Left colon (tissue), 2 donors: ENCODE measurements around the gene NRG3. TPM values are rescaled to one million over a fixed set of nuclear protein-coding genes. Genes with fewer than 3 reads are reported as not detected.

Source experiments
- ATAC-seq: fragments of 200-7000 bp; cut with Tn5 transposase; one replicate; pipeline ENCODE4 v1.9.1; 2020; ENCODE audit warnings: mild to moderate bottlenecking, moderate library complexity
- DNase-seq, 2 donors: peaks; one replicate each; pipeline ENCODE4 v3.0.0-alpha.2; 2020
- intact Hi-C, 2 donors: fragments of 100-400 bp; cut with DNase I in 1 of 2; cut with micrococcal nuclease in 1 of 2; formaldehyde crosslinking; loops; one replicate each; pipeline versions ENCODE4 v1.11.2 to v1.14.0; 2022; cut with DNase I, micrococcal nuclease
- long read RNA-seq: library from polyadenylated mRNA; unstranded; transcript quantifications from one replicate; pipeline ENCODE4 v2.0.0, GENCODE V29; 2021
- total RNA-seq, 2 donors: library from RNA; stranded (reverse); fragmentation: NEBNext Ultra II Directional; extraction: Animal tissue kit (Norgen Biotek cat#: 25700); gene quantifications; one replicate each; pipeline ENCODE4 v1.2.1, GENCODE V29; 2021
- donor health status: DM: no; HTN: no; CAD: no.
- donor health status: DM: yes; HTN: yes; CAD: no.

NRG3 gene
- total RNA-seq, result under 1 TPM; 0.11 to 0.18 TPM
- long read RNA-seq, result 0 reads

DNA sequence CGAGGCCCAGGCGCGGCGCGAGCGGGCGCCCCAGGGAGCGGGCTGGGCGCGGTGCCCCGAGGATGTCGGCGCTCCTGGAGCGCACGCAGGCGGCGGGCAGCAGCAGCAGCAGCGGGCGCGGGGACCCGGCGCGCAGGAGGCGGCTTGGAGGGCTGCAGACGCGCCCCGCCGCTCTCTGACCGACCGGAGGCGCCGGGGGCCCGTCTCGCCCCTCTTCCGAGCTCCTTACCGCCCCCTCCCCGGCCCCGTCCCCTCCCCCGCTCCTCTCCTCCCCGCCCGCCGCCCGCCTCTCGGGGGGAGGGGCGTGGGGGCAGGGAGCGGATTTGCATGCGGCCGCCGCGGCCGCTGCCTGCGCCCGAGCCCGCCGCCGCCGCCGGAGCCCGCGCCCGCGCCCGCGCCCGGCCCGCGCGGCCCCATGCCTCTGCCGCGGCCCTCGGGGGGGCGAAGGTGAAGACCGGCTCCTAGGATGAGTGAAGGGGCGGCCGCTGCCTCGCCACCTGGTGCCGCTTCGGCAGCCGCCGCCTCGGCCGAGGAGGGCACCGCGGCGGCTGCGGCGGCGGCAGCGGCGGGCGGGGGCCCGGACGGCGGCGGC is at the start of gene NRG3:
Gene NRG3 (plus strand): TSS at position 320 of the 592 bp plus-strand sequence.
- ATAC-seq, result no peak
- intact Hi-C loops, result no loop called here
- no peak for DNase-seq

DNA sequence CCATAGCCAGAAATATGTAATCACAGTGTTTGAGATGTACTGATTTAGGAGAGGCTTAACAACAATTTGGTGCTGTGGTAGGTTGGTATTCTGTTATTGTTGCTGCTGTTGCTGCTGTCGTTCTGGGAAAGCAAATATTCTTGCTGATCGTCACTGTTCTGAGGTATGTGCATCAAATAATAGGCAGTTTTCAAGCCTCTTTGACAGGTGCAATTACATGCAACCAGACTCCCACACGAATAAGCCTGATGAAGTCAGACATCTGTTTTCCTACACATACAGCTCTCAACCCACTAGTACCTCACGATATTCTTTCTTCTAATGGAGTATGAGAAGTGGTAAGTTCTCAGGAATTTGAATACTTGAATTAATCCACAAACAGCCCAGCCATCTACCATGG is 46.7 kb upstream of the NRG3 start:
- ATAC-seq, result no peak
- intact Hi-C loops, result no loop called here
- DNase-seq, result no peak

DNA sequence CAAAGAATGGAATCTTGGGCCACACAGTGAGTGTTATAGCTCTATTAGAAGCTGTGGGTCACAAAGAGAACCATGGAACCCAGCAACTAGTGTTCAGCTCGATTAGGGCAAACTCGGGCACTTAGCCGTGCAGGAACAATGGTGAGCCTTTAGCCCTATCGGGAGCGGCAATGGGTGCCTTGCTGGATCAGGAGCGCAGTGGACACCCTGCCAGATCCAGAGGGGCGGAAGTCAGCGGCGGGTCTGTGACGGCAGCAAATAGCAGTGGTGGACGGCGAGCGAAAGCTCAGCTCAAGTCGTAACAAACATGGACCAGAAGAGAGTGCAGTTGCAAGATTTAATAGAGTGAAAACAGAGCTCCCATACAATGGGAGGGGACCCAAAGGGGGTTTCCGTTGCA is 43.9 kb upstream of the NRG3 start:
- no peak for ATAC-seq
- intact Hi-C loops, result no loop called here
- no peak for DNase-seq

DNA sequence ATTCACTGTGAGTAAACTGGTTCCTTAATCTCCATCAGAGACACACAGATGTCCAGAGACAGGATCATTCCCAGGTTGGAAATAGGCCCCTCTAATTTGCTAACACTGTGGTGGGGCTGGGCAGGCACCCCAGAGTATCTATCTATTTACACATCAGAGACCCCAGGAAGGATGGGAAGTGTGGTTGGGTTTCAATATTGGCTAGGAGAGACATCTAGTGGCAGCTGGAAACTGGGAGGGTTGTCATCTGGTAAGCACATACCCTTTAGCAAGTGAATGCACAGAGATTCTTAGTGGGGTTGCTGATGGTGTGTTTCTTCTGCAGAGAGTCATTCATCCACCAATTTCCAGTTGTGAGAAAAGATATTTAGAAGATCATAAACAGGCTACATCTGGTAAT is 36.0 kb upstream of the NRG3 start:
- intact Hi-C loops, result no loop called here
- DNase-seq (no peak), ATAC-seq (no peak)

DNA sequence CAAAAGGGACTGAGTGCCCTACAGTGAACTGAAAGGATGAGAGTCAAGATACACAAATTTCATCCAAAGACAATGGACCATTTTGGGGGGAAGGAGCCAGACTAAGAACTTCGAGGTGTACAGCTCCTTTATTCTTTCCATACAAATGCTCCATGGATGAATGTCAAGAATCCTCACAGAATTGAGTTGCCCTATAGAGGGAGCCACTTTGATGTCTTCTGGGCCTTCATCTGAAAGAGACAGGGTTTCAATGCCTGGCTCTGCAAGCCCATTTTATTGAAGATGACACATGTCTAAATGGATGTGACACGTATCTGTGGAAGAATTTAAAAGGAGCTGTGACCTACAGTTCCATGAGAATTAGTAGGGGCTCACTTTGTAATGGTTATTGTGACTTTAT is 32.0 kb upstream of the NRG3 start:
- intact Hi-C loops, result no loop called here
- ATAC-seq, result no peak
- DNase-seq, result no peak

DNA sequence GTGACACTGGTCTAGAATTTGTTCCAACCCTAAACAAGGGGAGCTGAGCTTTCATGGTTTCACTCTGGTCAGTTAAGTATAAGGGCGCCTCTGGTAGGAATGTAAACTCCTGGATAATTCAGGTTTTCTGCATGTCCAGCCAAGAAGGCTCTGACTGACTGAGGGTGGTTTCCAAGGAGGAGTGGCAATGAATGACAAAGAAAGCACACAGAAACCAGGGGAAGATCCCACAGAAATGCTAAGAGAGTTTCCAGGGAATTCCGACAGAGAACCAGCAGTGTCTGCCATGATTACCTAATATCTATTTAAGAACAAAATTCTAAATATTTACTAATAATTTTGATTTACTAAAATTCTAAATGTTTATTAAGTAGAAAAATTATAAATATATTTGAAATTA is 27.3 kb upstream of the NRG3 start:
- intact Hi-C loops, result no loop called here
- no peak for ATAC-seq
- DNase-seq, result no peak

DNA sequence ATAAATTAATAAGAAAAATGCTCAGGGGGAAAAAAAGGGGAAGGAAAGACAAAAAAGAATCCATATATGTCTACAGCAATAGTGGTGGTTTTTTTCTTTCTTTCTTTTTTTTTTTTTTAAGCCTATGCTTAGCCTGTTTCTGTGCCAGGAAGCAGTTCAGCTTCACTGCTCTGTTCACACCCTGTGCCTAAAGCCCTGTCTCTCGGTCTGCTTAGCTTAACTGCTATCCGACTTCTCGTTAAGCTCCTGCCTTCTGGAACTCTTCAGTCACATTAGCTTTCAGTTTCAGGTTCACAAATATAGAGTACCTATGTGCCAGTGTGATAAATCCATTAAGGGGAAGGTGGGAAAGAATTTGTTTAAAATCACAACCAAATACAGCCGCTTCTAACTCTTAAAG is 26.5 kb upstream of the NRG3 start:
- ATAC-seq (no peak), DNase-seq (no peak)
- intact Hi-C loops, result no loop called here

DNA sequence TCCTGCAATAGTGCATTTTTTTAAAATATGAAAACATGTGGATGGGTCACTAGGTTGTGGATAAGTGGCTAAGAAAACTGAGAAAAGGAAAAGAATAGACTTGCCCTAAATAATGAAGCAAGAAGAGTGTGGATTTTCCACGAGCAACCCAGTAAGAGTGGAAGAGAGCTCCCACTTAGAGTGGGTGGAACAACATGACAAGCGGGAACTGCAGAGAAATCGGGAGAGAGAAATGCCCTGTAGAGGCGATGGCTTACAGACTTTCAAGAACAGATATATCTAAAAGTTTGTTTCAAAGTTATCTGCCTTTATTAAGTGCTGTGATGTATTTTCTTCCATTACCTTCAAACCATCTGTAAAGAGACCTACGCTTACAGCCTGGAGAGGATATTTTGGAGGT is 26.1 kb upstream of the NRG3 start:
- DNase-seq, result no peak
- ATAC-seq, result no peak
- intact Hi-C loops, result no loop called here

DNA sequence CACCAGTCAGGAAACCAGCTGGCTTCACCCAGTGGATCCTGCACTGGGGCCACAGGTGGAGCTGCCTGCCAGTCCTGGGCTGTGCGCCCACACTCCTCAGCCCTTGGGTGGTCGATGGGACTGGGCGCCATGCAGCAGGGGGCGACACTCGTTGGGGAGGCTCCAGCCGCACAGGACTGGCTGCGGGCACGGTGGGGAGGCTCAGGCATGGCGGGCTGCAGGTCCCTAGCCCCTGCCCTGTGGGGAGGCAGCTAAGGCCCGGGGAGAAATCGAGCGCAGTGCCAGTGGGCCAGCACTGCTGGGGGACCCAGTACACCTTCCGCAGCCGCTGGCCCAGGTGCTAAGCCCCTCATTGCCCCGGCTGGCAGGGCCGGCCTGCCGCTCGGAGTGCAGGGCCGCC is 12.4 kb upstream of the NRG3 start:
- ATAC-seq (no peak), DNase-seq (no peak)
- intact Hi-C loops, result no loop called here

DNA sequence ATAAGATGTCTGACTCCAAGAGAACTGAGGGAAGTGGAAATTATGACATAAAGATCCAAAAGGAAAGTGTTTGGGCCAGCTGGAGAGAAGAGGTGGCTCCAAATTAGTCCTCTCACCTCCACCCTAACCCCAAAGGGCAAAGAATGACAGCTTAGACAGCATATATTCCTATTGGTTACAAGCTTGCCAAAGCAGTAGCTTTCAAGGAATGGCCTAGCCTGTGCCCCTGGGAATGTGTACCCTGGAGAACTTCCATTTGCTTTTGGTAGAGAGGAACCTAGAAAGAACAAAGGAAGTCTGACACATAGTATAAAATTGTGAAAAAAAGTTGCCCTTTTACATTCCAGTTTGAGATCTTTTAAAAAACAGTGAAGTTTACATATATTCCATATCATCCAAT is 11.2 kb upstream of the NRG3 start:
- no peak for DNase-seq
- ATAC-seq, result no peak
- intact Hi-C loops, result no loop called here

DNA sequence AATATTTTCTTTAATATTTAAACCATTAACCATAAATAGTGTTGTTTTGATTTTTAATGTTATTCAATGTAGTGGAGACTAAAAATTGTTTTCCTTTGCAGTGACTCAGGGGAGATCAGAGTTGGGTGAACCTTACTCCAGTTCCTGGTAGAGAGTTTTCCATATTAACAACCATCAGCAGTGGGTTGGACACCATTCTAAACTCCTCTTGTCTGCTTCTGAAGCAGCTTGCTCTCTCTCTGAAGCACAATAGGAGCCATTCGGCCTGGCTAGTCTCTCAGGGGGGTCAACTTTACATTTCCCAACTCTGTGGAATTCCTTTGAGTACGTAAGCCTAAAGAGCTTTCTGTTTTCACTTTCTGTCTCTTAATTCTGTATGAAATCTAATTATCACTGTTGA is 9.4 kb upstream of the NRG3 start:
- DNase-seq (no peak), ATAC-seq (no peak)
- intact Hi-C loops, result no loop called here

DNA sequence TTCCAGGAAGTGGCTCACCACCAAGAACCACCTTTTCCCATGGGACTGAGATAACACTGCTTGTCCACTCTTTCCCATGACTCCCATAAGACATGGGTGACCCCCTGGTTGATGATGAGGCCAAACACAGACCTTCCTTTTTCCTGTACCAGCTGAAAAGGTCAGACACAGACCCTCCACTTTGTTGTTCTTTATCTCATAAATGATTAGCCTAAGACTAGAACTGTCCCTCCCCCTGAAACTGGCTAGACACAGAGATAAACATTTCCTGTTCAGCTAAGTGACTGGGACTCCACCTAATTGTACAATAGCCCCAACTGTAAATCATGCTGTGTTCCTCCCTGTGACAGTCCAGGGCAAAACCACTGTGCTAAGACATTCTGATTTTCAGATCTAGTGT is 8.2 kb upstream of the NRG3 start:
- peak; percentile 38 for ATAC-seq
- DNase-seq, result no peak
- intact Hi-C loops, result no loop called here

DNA sequence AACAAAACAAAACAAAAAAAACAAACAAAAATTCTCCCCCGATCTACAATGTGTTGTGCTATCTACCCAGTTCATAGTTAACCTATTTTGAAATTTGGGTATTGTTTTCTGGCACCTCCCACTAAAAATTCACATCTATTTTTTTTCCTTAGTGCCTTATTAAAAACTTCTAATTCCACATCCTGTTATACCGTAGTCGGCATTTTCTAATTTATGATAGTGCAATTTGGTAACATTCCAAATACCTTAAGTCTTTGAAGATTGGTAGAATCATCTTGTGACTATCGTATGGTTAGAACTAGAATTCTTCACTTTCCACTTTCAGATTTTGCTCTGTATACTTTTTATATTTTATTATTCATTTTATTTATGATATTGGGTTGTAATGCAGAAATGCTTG is 4.5 kb upstream of the NRG3 start:
- ATAC-seq, result no peak
- intact Hi-C loops, result no loop called here

DNA sequence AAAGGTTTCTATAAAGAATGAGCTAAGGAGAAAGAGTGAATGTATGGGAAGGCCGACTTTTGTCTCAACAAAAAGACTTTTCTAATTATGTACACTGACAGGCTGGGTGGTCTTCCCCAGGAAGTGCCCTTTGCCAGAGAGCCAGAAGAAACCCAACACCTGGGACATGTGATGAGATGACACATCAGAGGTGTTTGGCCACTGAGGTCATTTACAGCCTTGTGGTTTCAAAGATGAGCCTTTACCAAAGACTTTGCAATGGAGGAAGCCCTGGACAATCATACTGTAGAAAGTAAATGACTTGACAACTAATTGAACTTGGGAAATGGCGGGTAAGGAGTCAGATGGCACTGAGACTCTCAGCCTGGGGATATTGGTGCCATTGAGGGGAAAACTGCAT is 3.4 kb upstream of the NRG3 start:
- no peak for ATAC-seq
- intact Hi-C loops, result no loop called here
- no peak for DNase-seq

More for the DNA sequence above, 4.5 kb upstream of the NRG3 start:
- no peak for DNase-seq

DNA sequence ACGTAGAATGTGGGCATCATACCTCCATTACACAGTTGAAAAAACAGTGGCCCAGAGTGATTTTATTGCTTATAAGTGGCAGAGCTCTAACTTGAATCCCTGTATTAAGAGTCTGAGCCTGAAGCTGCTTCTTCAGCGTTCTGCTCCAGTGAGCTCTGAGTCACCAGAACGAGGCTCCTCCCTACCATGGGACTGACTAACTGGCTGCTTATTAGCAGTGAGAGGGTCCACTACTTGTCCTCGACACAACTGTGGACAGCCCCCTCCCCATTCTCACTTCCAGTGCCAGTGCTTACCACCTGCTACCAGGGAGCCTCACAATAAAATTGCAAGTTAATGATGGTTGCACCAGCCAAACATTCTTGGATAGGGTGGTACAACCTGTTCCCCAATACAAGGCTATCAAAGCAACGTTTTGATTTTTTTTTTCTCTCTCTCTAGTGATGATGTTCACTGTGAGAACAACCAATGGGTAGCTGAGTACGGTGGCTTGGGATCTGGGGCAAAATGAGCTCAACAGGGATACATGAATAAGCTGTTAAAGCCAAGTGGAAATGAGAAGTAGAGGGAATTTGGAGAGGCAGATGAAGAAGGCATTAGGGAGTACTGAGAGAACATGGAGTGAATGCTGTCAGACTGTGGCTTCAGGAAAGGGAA is 2.7 kb upstream of the NRG3 start:
- DNase-seq, result no peak
- intact Hi-C loops, result no loop called here
- ATAC-seq, result no peak

DNA sequence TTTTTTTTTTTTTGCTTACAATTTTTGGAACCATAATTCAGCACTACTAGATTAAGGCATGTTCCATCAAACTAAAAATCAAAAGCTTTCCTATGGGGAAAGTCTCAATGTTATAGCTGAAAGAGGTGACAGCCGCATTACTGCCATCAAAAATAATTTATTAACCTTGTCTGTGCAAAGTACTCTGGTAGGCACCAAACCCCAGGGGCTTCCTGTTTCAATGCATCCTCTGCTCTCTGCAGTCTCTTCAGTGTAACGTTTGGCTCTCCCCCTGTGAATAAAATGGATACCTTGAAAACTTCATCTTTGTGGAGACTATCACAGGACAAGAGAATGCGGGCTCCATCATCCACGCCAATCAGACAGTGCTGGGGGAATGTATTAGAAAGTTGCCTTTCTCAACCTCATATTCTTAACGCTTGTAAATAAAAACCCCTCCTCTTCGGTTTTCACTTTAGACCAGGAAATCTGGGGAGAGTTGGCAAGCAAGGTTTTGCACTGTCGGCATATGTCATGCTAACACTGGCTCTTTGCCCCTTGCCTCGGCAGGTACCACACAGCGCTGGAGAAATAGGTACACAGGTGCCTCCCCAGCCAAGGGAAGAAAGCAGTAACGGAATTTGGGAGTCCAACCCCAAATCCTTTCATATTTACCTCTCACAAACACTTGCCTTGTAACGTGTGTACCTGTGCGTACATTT is 1.6 kb upstream of the NRG3 start:
- intact Hi-C loops, result no loop called here
- DNase-seq (no peak), ATAC-seq (no peak)

DNA sequence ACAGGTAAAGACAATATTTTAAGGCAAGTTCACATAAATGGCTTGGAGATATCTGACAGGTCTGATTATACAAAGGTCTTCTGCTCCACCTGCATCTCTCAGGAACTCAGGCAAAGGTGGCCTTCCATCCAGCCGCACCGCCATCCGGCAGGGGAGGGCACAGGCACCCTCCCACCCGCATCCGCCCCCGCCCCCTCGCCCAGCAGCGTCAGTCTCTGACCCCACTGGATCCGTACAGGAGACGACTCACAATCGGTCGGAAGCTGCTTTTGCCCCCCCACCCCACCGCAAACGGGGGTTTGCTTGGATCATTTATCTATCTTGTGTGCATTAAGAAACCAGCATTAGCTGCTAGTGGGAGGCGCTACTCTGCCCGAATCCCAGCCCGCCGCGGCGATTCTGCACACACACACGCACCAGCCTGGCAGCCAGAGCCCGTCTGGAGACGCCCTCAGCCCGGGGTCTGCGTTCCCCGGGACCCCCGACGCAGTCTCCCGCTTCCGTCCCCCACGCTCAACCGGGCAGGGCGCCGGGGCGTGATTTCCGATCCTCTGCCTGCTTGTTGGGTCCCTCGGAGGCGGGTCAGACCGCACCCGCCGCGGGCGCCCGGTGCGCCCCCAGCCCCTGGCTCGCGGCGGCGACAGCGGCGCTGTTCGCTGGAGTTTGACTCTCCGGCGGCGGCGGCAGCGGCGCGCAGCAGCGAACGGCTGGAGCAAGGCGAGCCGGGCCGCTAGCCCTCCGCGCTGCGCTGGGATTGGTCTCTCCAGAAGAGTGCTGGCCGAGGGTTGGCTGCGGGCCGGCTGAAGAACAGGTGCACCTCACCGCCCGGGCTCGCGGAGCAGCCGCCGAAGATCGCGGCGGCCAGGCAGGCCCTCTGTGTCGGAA is 820 bp upstream of the NRG3 start:
- ATAC-seq, result peak; percentile 61

DNA sequence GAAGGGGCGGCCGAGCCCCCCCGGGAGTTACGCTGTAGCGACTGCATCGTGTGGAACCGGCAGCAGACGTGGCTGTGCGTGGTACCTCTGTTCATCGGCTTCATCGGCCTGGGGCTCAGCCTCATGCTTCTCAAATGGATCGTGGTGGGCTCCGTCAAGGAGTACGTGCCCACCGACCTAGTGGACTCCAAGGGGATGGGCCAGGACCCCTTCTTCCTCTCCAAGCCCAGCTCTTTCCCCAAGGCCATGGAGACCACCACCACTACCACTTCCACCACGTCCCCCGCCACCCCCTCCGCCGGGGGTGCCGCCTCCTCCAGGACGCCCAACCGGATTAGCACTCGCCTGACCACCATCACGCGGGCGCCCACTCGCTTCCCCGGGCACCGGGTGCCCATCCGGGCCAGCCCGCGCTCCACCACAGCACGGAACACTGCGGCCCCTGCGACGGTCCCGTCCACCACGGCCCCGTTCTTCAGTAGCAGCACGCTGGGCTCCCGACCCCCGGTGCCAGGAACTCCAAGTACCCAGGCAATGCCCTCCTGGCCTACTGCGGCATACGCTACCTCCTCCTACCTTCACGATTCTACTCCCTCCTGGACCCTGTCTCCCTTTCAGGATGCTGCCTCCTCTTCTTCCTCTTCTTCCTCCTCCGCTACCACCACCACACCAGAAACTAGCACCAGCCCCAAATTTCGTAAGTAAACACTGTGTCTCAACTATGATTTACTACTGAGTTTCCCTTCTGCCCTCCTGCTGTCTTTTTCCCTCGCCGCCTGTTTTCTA is 666 bp downstream of the NRG3 start:
- DNase-seq, result no peak
- intact Hi-C loops, result no loop called here
- no peak for ATAC-seq

More for the DNA sequence above, 820 bp upstream of the NRG3 start:
- DNase-seq, result peak in 1 of 2 donors; percentile 27
- intact Hi-C loops, result no loop called here
